Measurements from ENCODE around the gene ILKAP.

ILKAP gene

GRCh38 chr2:238165288-238165921 lies 38.1 kb downstream of the ILKAP start:
- Histone ChIP-seq H3K9ac (ENCODE audit: low read length) (no peak overlapping the region), H3K27ac (ENCODE audit: low read depth, low read length) (no peak overlapping the region), H3K27me3 (ENCODE audit: control insufficient read depth, insufficient read depth, low read length) (peaks cover 11% of the 10 kb centered on the region), H3K4me3 (ENCODE audit: low read length) (no peak overlapping the region), H3K4me1 (ENCODE audit: control insufficient read depth, insufficient read depth, low read length) (peaks cover 15% of the 10 kb centered on the region), H3K36me3 (ENCODE audit: control insufficient read depth, insufficient read depth, low read length) (peaks cover 5% of the 10 kb centered on the region)

GRCh38 chr2:238164906-238165287 lies 38.6 kb downstream of the ILKAP start:
- H3K4me1 ChIP-seq (ENCODE audit: control insufficient read depth, insufficient read depth, low read length), result peaks cover 10% of the 10 kb centered on the region
- H3K27ac ChIP-seq (ENCODE audit: low read depth, low read length), result no peak overlapping the region
- no peak overlapping the region for H3K9ac ChIP-seq (ENCODE audit: low read length)
- peaks cover 11% of the 10 kb centered on the region for H3K27me3 ChIP-seq (ENCODE audit: control insufficient read depth, insufficient read depth, low read length)
- H3K4me3 ChIP-seq (ENCODE audit: low read length), result no peak overlapping the region
- H3K36me3 ChIP-seq (ENCODE audit: control insufficient read depth, insufficient read depth, low read length), result peaks cover 4% of the 10 kb centered on the region

- peaks cover 11% of the 10 kb centered on the region for H3K27me3 ChIP-seq (ENCODE audit: control insufficient read depth, insufficient read depth, low read length)
- H3K4me1 ChIP-seq (ENCODE audit: control insufficient read depth, insufficient read depth, low read length), result no peaks in the 10 kb centered on the region
- H3K27ac ChIP-seq (ENCODE audit: low read depth, low read length), result no peak overlapping the region
- H3K9ac ChIP-seq (ENCODE audit: low read length), result no peak overlapping the region
- H3K4me3 ChIP-seq (ENCODE audit: low read length), result no peak overlapping the region
- no peaks in the 10 kb centered on the region for H3K36me3 ChIP-seq (ENCODE audit: control insufficient read depth, insufficient read depth, low read length)
Observed at GRCh38 chr2:238163481-238164198, 39.9 kb downstream of the ILKAP start.

GRCh38 chr2:238162846-238163441 lies 40.6 kb downstream of the ILKAP start:
- no peaks in the 10 kb centered on the region for H3K4me1 ChIP-seq (ENCODE audit: control insufficient read depth, insufficient read depth, low read length)
- no peak overlapping the region for H3K9ac ChIP-seq (ENCODE audit: low read length)
- no peaks in the 10 kb centered on the region for H3K36me3 ChIP-seq (ENCODE audit: control insufficient read depth, insufficient read depth, low read length)
- no peak overlapping the region for H3K27ac ChIP-seq (ENCODE audit: low read depth, low read length)
- peaks cover 16% of the 10 kb centered on the region for H3K27me3 ChIP-seq (ENCODE audit: control insufficient read depth, insufficient read depth, low read length)
- no peak overlapping the region for H3K4me3 ChIP-seq (ENCODE audit: low read length)

- Histone ChIP-seq H3K27me3 (ENCODE audit: control insufficient read depth, insufficient read depth, low read length) (peaks cover 18% of the 10 kb centered on the region), H3K9ac (ENCODE audit: low read length) (no peak overlapping the region), H3K4me3 (ENCODE audit: low read length) (no peak overlapping the region), H3K4me1 (ENCODE audit: control insufficient read depth, insufficient read depth, low read length) (no peaks in the 10 kb centered on the region), H3K27ac (ENCODE audit: low read depth, low read length) (no peak overlapping the region), H3K36me3 (ENCODE audit: control insufficient read depth, insufficient read depth, low read length) (no peaks in the 10 kb centered on the region)
Observed at GRCh38 chr2:238162251-238162845, 41.1 kb downstream of the ILKAP start.

GRCh38 chr2:238161291-238162051 lies 42.0 kb downstream of the ILKAP start:
- no peak overlapping the region for H3K27ac ChIP-seq (ENCODE audit: low read depth, low read length)
- no peaks in the 10 kb centered on the region for H3K4me1 ChIP-seq (ENCODE audit: control insufficient read depth, insufficient read depth, low read length)
- no peaks in the 10 kb centered on the region for H3K36me3 ChIP-seq (ENCODE audit: control insufficient read depth, insufficient read depth, low read length)
- H3K27me3 ChIP-seq (ENCODE audit: control insufficient read depth, insufficient read depth, low read length), result peaks cover 18% of the 10 kb centered on the region
- H3K9ac ChIP-seq (ENCODE audit: low read length), result no peak overlapping the region
- no peak overlapping the region for H3K4me3 ChIP-seq (ENCODE audit: low read length)

GRCh38 chr2:238160206-238161129 lies 43.0 kb downstream of the ILKAP start:
- H3K27me3 ChIP-seq (ENCODE audit: control insufficient read depth, insufficient read depth, low read length), result peaks cover 18% of the 10 kb centered on the region
- no peak overlapping the region for H3K4me3 ChIP-seq (ENCODE audit: low read length)
- no peaks in the 10 kb centered on the region for H3K4me1 ChIP-seq (ENCODE audit: control insufficient read depth, insufficient read depth, low read length)
- H3K36me3 ChIP-seq (ENCODE audit: control insufficient read depth, insufficient read depth, low read length), result no peaks in the 10 kb centered on the region
- H3K9ac ChIP-seq (ENCODE audit: low read length), result no peak overlapping the region
- no peak overlapping the region for H3K27ac ChIP-seq (ENCODE audit: low read depth, low read length)

GRCh38 chr2:238159661-238160205 lies 43.8 kb downstream of the ILKAP start:
- no peak overlapping the region for H3K27ac ChIP-seq (ENCODE audit: low read depth, low read length)

GRCh38 chr2:238159071-238159539 lies 44.4 kb downstream of the ILKAP start:
- Histone ChIP-seq H3K36me3 (ENCODE audit: control insufficient read depth, insufficient read depth, low read length) (no peaks in the 10 kb centered on the region), H3K4me1 (ENCODE audit: control insufficient read depth, insufficient read depth, low read length) (no peaks in the 10 kb centered on the region), H3K27ac (ENCODE audit: low read depth, low read length) (no peak overlapping the region), H3K4me3 (ENCODE audit: low read length) (peak overlapping the region; percentile 29), H3K27me3 (ENCODE audit: control insufficient read depth, insufficient read depth, low read length) (peaks cover 16% of the 10 kb centered on the region), H3K9ac (ENCODE audit: low read length) (no peak overlapping the region)

More at GRCh38 chr2:238159661-238160205, 43.8 kb downstream of the ILKAP start:
- Histone ChIP-seq H3K4me1 (ENCODE audit: control insufficient read depth, insufficient read depth, low read length) (no peaks in the 10 kb centered on the region), H3K36me3 (ENCODE audit: control insufficient read depth, insufficient read depth, low read length) (no peaks in the 10 kb centered on the region), H3K27me3 (ENCODE audit: control insufficient read depth, insufficient read depth, low read length) (peaks cover 18% of the 10 kb centered on the region), H3K4me3 (ENCODE audit: low read length) (no peak overlapping the region), H3K9ac (ENCODE audit: low read length) (no peak overlapping the region)

GRCh38 chr2:238158509-238159070 lies 44.9 kb downstream of the ILKAP start, which contains the start of gene ERFE:
TSS of gene ERFE (plus strand) at chr2:238158970. CDS start at chr2:238159008, 38 bp downstream.
- Histone ChIP-seq H3K36me3 (ENCODE audit: control insufficient read depth, insufficient read depth, low read length) (no peaks in the 10 kb centered on the region), H3K9ac (ENCODE audit: low read length) (no peak within 1 kb of the TSS), H3K4me3 (ENCODE audit: low read length) (peak within 1 kb of the TSS; percentile 29), H3K27ac (ENCODE audit: low read depth, low read length) (no peak within 1 kb of the TSS), H3K4me1 (ENCODE audit: control insufficient read depth, insufficient read depth, low read length) (no peaks in the 10 kb centered on the region), H3K27me3 (ENCODE audit: control insufficient read depth, insufficient read depth, low read length) (peaks cover 14% of the 10 kb centered on the region)

Measured in rectal smooth muscle tissue (tissue), 1 donor.